ENCODE data around the gene GP9. TPM values are rescaled to one million over a fixed set of nuclear protein-coding genes. Genes with fewer than 3 reads are reported as not detected.
"Not testable (repeated sequence)": the region's sequence is repeated elsewhere in the genome, so short reads cannot be mapped to it uniquely, and the experiment has no call there.

GP9 gene
- total RNA-seq, 3 donors from 2014 or later (not counting 1 experiment from before 2014, with no cell fraction given): 0.86 to 8.6 (median 3.8) TPM

DNA sequence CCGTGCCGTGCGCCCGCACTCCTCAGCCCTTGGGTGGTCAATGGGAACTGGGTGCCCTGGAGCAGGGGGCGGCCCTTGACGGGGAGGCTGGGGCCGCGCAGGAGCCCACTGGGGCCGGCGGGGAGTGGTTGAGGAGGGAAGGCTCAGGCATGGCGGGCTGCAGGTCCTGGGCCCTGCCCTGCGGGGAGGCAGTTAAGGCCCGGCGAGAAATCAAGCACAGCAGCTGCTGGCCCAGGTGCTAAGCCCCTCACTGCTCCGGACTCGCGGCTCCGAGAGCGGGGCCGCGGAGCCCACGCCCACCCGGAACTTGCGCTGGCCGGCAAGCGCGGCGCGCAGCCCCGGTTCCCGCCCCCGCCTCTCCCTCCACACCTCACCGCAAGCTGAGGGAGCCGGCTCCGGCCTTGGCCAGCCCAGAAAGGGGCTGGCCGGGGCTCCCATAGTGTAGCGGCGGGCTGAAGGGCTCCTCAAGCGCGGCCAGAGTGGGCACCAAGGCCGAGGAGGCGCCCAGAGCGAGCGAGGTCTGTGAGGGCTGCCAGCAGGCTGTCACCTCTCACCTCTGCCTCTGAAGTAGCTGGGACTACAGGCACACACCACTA lies 7.8 kb downstream of the GP9 start:
- DNase-seq (no peak), ATAC-seq (peak; percentile 33 to 48 (median 46))
- Mint-ChIP-seq H3K4me1 (peaks cover 28 to 39% of the 10 kb centered on the region in 2 donors), H3K27me3 (ENCODE audit: low read depth in 2 of 2) (no peaks in the 10 kb centered on the region), H3K36me3 (no peaks in the 10 kb centered on the region), H3K9me3 (no peaks in the 10 kb centered on the region), H3K4me3 (peak overlapping the region; percentile 55), H3K27ac (peak overlapping the region; percentile 91 to 94)
- H3K4me3 ChIP-seq (ENCODE audit: low read length): peak overlapping the region; percentile 23
- intact Hi-C loops (cut with micrococcal nuclease): loop anchor here (5.0 kb wide), 1 partner anchor 41 kb away; no protein-coding TSS in a partner anchor
- H3K9me3 ChIP-seq (ENCODE audit: control insufficient read depth, insufficient read depth, low read length): peaks cover 2% of the 10 kb centered on the region
- WGBS (ENCODE audit: insufficient coverage): 10% methylated on average over 42 of the region's 44 CpGs
- TF ChIP-seq, protein P1, sequence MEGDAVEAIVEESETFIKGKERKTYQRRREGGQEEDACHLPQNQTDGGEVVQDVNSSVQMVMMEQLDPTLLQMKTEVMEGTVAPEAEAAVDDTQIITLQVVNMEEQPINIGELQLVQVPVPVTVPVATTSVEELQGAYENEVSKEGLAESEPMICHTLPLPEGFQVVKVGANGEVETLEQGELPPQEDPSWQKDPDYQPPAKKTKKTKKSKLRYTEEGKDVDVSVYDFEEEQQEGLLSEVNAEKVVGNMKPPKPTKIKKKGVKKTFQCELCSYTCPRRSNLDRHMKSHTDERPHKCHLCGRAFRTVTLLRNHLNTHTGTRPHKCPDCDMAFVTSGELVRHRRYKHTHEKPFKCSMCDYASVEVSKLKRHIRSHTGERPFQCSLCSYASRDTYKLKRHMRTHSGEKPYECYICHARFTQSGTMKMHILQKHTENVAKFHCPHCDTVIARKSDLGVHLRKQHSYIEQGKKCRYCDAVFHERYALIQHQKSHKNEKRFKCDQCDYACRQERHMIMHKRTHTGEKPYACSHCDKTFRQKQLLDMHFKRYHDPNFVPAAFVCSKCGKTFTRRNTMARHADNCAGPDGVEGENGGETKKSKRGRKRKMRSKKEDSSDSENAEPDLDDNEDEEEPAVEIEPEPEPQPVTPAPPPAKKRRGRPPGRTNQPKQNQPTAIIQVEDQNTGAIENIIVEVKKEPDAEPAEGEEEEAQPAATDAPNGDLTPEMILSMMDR (IDR thresholded peaks at IDR 0.05): no peak
- no peaks in the 10 kb centered on the region for H3K27me3 ChIP-seq (ENCODE audit: control insufficient read depth, insufficient read depth, low read length)
- H3K4me1 ChIP-seq (ENCODE audit: control insufficient read depth, insufficient read depth, low read length): peaks cover 46% of the 10 kb centered on the region
- no peaks in the 10 kb centered on the region for H3K36me3 ChIP-seq (ENCODE audit: control insufficient read depth, insufficient read depth, low read length)
- H3K27ac ChIP-seq (ENCODE audit: low read length): peak overlapping the region; percentile 63

DNA sequence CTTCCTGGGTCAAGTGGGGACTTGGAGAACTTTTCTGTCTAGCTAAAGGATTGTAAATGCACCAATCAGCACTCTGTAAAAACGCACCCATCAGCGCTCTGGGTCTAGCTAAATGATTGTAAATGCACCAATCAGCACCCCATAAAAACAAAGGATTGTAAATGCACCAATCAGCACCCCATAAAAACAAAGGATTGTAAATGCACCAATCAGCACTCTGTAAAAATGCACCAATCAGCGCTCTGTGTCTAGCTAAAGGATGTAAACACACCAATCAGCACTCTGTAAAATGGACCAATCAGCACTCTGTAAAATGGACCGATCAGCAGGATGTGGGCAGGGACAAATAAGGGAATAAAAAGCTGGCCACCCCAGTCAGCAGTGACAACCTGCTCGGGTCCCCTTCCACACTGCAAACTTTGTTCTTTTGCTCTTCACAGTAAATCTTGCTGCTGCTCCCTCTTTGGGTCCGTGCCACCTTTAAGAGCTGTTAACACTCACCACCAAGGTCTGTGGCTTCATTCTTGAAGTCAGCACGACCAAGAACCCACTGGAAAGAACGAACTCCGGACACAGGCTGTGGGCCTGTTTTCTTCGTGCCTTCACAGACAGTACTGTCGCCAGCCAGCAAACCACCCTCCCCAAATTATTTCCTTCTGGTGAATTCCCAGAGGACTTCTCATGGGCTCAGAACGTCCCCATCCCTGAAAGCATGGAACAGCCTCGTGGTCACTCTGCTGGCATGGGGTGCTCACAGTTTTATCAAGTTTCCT lies 8.9 kb downstream of the GP9 start:
- not testable (repeated sequence) for H3K27me3 Mint-ChIP-seq (ENCODE audit: low read depth in 2 of 2); H3K27me3 ChIP-seq (ENCODE audit: control insufficient read depth, insufficient read depth, low read length); H3K9me3 ChIP-seq (ENCODE audit: control insufficient read depth, insufficient read depth, low read length); H3K36me3 Mint-ChIP-seq; H3K4me3 ChIP-seq (ENCODE audit: low read length); DNase-seq; H3K9me3 Mint-ChIP-seq; H3K36me3 ChIP-seq (ENCODE audit: control insufficient read depth, insufficient read depth, low read length)
- 49% methylated on average over 13 of the region's 13 CpGs for WGBS (ENCODE audit: insufficient coverage)
- intact Hi-C loops (cut with micrococcal nuclease): loop anchor here (1.0 to 5.0 kb wide), 2 partner anchors 42 to 51 kb away; no protein-coding TSS in a partner anchor
- peak overlapping the region; percentile 55 for H3K4me3 Mint-ChIP-seq
- peaks cover 46% of the 10 kb centered on the region for H3K4me1 ChIP-seq (ENCODE audit: control insufficient read depth, insufficient read depth, low read length)
- peaks cover 28 to 39% of the 10 kb centered on the region in 2 donors for H3K4me1 Mint-ChIP-seq
- peak; percentile 22 to 52 (median 35) for ATAC-seq
- peak overlapping the region; percentile 42 for H3K27ac ChIP-seq (ENCODE audit: low read length)
- peak overlapping the region; percentile 91 to 94 for H3K27ac Mint-ChIP-seq

DNA sequence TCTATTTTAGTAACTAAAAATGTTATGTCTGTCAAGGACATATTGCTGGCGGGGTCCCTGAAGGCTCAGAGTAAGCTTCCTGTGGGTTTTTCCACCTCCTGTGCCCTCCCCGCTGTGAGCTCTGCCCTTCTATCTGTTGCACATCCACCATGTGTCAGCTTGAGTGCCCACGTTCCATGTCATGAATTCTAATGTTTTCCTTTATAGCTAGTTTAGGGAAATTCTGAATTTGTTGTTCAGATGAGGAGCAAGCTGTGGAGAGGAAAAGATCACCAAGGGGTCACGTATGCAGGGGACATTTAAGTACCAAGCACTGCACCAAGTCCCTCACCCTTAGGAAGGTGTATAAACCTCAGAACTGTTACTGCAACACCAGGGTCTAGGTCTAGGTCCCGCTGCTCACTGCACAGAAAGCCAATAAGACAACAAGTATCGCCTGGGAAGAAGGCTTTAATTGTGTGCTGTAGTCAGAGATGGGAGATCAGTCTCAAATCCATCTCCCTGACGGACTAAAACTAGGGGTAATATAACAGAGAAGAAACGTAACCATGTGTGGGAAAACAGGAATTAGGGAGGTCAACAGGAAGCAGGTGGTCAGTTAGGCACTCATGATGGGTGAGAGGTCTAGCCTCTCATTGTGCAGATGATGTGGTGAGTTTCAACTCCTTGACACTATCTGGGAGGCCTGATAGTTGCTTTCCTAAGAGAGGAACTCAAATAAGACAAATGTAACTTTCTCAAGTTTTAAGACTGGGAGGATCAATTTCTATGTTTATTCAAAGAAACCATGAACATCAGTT lies 9.7 kb downstream of the GP9 start:
- Histone ChIP-seq H3K27me3 (ENCODE audit: control insufficient read depth, insufficient read depth, low read length) (no peaks in the 10 kb centered on the region), H3K27ac (ENCODE audit: low read length) (peak overlapping the region; percentile 42), H3K36me3 (ENCODE audit: control insufficient read depth, insufficient read depth, low read length) (no peaks in the 10 kb centered on the region), H3K4me3 (ENCODE audit: low read length) (no peak overlapping the region), H3K4me1 (ENCODE audit: control insufficient read depth, insufficient read depth, low read length) (peaks cover 43% of the 10 kb centered on the region), H3K9me3 (ENCODE audit: control insufficient read depth, insufficient read depth, low read length) (peaks cover 2% of the 10 kb centered on the region)
- H3K27ac Mint-ChIP-seq: peak overlapping the region; percentile 91 to 94
- TF ChIP-seq, protein P1 (IDR thresholded peaks at IDR 0.05): no peak
- peaks cover 28 to 35% of the 10 kb centered on the region in 2 donors for H3K4me1 Mint-ChIP-seq
- DNase-seq (no peak), ATAC-seq (peak; percentile 68 to 77 (median 73))
- no peaks in the 10 kb centered on the region for H3K9me3 Mint-ChIP-seq
- no peaks in the 10 kb centered on the region for H3K27me3 Mint-ChIP-seq (ENCODE audit: low read depth in 2 of 2)
- WGBS (ENCODE audit: insufficient coverage): 33% methylated on average over 8 of the region's 8 CpGs
- H3K4me3 Mint-ChIP-seq: peak overlapping the region; percentile 55
- H3K36me3 Mint-ChIP-seq: no peaks in the 10 kb centered on the region
- intact Hi-C loops (cut with micrococcal nuclease): no loop called here

DNA sequence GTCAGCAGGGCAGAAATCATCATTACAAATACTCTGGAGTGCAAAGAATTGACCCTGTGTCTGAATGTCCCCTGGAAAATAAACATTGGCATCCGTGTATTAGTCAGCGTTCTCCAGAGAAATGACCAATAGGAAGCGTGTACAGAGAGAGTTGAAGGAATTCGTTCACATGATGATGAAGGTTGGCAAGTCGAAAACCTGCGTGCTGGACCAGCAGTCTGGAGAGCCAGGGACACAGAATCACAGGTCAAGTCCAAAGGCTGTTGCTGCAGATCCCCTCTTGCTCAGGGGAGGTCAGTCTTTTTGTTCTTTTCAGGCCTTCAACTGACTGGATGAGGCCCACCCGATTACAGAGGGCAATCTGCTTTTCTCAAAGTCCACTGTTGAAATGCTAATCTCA lies 16.6 kb downstream of the GP9 start:
- H3K4me3 ChIP-seq (ENCODE audit: low read length): no peak overlapping the region
- H3K36me3 Mint-ChIP-seq: no peaks in the 10 kb centered on the region
- no peaks in the 10 kb centered on the region for H3K4me1 ChIP-seq (ENCODE audit: control insufficient read depth, insufficient read depth, low read length)
- ATAC-seq: no peak
- no peak overlapping the region for H3K27ac Mint-ChIP-seq
- H3K4me1 Mint-ChIP-seq: peaks cover 6 to 11% of the 10 kb centered on the region in 2 donors
- no peaks in the 10 kb centered on the region for H3K36me3 ChIP-seq (ENCODE audit: control insufficient read depth, insufficient read depth, low read length)
- peaks cover 0 to 2% of the 10 kb centered on the region in 2 donors for H3K27me3 Mint-ChIP-seq (ENCODE audit: low read depth in 2 of 2)
- no peaks in the 10 kb centered on the region for H3K9me3 ChIP-seq (ENCODE audit: control insufficient read depth, insufficient read depth, low read length)
- no peak overlapping the region for H3K4me3 Mint-ChIP-seq
- no peaks in the 10 kb centered on the region for H3K9me3 Mint-ChIP-seq
- 92% methylated on average over 7 of the region's 7 CpGs for WGBS (ENCODE audit: insufficient coverage)
- DNase-seq: no peak
- intact Hi-C loops (cut with micrococcal nuclease): no loop called here
- H3K27ac ChIP-seq (ENCODE audit: low read length): no peak overlapping the region
- TF ChIP-seq, protein P1 (IDR thresholded peaks at IDR 0.05): no peak
- no peaks in the 10 kb centered on the region for H3K27me3 ChIP-seq (ENCODE audit: control insufficient read depth, insufficient read depth, low read length)
